Measurements from ENCODE around the gene DUSP10.

The DUSP10 gene

DNA sequence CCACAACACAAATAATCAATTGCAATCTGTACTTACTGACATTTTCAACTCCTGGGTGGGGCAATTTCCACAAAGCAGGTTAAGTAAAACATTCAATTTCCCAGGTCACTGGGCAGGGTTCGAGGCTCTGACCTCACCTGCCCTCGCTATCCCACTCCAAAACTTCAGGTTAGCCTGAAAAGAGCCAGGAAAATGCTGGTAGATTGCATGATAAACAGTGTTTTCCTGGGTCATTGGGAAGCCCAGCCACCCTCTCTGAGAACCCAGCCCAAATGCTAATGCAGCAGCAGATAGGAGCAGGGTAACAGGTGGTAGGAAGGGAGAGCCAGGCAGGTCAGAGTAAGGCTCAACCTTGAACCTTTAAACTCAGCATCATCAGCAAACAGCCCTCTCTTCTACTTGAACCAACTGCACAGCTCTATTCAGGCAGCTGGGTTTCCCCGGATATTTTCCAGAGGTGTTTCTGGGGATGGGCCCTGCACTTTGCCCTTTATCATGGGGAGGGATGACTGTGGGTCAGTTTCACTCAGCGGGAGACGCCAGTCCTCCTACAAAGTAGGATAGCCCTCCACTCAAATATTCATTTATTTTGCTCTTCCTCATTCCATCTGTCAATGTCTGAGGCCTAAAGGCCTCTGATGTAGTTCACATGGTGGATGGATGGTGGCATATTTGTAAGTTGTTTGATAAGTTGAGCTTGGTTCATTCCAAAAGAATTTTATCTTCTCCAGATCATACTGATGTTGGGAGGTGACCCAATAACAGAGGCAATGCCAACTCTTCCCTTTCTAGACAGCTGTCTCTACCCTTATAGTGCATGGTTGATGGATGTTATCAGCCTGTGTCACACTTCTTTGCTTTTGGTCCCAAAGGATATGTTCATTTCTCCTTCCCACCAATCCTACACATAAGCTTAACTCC is 65.7 kb downstream of the DUSP10 start:
- no peak overlapping the region for H3K4me3 ChIP-seq (IDR thresholded peaks at IDR 0.05; ENCODE audit: insufficient read depth, low read depth, low read length)
- TF ChIP-seq, protein P1, sequence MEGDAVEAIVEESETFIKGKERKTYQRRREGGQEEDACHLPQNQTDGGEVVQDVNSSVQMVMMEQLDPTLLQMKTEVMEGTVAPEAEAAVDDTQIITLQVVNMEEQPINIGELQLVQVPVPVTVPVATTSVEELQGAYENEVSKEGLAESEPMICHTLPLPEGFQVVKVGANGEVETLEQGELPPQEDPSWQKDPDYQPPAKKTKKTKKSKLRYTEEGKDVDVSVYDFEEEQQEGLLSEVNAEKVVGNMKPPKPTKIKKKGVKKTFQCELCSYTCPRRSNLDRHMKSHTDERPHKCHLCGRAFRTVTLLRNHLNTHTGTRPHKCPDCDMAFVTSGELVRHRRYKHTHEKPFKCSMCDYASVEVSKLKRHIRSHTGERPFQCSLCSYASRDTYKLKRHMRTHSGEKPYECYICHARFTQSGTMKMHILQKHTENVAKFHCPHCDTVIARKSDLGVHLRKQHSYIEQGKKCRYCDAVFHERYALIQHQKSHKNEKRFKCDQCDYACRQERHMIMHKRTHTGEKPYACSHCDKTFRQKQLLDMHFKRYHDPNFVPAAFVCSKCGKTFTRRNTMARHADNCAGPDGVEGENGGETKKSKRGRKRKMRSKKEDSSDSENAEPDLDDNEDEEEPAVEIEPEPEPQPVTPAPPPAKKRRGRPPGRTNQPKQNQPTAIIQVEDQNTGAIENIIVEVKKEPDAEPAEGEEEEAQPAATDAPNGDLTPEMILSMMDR (conservative IDR thresholded peaks at IDR 0.05; ENCODE audit: low read depth, low read length), result no peak
- H3K36me3 ChIP-seq (ENCODE audit: insufficient read depth), result no peaks in the 10 kb centered on the region
- H2AFZ ChIP-seq (ENCODE audit: low read depth), result no peak overlapping the region
- no peak overlapping the region for H3K4me2 ChIP-seq
- H3K9ac ChIP-seq, result no peak overlapping the region
- no peaks in the 10 kb centered on the region for H3K27me3 ChIP-seq (ENCODE audit: insufficient read depth, low read depth)
- H4K20me1 ChIP-seq (ENCODE audit: insufficient read depth), result no peaks in the 10 kb centered on the region
- no peaks in the 10 kb centered on the region for H3K4me1 ChIP-seq (ENCODE audit: low read depth, poor library complexity, severe bottlenecking)
- H3K79me2 ChIP-seq (ENCODE audit: insufficient read depth, low read depth), result no peaks in the 10 kb centered on the region
- H3K27ac ChIP-seq, result no peak overlapping the region

DNA sequence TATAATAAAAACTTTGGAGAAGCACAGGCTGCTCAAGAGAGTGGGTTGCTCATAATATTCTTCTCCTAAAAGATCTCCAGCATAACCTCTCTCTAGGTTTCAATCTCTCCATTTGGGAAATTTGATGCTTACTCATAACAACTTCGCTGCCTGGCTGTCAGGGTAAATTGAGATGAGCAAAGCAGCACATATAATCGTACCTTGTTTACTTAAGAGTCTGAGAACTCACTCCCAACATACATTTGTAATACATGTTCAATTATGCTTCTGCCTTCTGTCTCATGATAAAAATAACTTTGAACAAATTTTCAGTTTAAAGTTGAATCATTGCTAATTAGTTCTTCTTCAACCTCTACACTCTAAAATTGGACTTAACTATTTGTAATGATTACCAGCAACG is 68.9 kb downstream of the DUSP10 start:
- TF ChIP-seq, protein P1 (conservative IDR thresholded peaks at IDR 0.05; ENCODE audit: low read depth, low read length), result no peak
- no peaks in the 10 kb centered on the region for H4K20me1 ChIP-seq (ENCODE audit: insufficient read depth)
- no peak overlapping the region for H3K9ac ChIP-seq
- no peaks in the 10 kb centered on the region for H3K4me1 ChIP-seq (ENCODE audit: low read depth, poor library complexity, severe bottlenecking)
- no peak overlapping the region for H2AFZ ChIP-seq (ENCODE audit: low read depth)
- no peaks in the 10 kb centered on the region for H3K36me3 ChIP-seq (ENCODE audit: insufficient read depth)
- H3K27ac ChIP-seq, result no peak overlapping the region
- H3K27me3 ChIP-seq (ENCODE audit: insufficient read depth, low read depth), result no peaks in the 10 kb centered on the region
- no peaks in the 10 kb centered on the region for H3K79me2 ChIP-seq (ENCODE audit: insufficient read depth, low read depth)
- H3K4me3 ChIP-seq (IDR thresholded peaks at IDR 0.05; ENCODE audit: insufficient read depth, low read depth, low read length), result no peak overlapping the region
- H3K4me2 ChIP-seq, result no peak overlapping the region

DNA sequence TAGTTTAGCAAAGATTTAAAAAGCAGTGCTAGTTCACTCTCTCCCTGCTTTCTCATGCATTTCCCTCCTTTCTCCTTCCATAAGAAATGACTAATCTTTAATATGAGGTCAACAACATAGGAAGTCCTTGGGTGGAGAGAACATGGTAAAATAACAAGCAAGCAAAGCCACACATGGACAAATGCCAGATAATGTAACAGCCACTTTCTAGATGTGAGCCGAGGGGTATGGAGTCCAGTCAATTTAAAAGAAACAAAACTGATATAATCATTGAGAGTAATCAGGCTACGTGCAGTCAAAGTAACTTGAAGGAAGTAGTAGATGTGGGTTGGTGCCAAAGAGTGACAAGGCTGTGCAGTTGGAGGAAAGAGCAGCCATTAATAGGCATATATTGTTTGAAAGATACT is 69.6 kb downstream of the DUSP10 start:
- Histone ChIP-seq H3K9ac (no peak overlapping the region), H4K20me1 (ENCODE audit: insufficient read depth) (no peaks in the 10 kb centered on the region), H3K4me1 (ENCODE audit: low read depth, poor library complexity, severe bottlenecking) (no peaks in the 10 kb centered on the region), H3K4me2 (no peak overlapping the region), H3K79me2 (ENCODE audit: insufficient read depth, low read depth) (no peaks in the 10 kb centered on the region), H3K4me3 (IDR thresholded peaks at IDR 0.05; ENCODE audit: insufficient read depth, low read depth, low read length) (no peak overlapping the region), H3K27ac (no peak overlapping the region), H3K27me3 (ENCODE audit: insufficient read depth, low read depth) (no peaks in the 10 kb centered on the region), H3K36me3 (ENCODE audit: insufficient read depth) (no peaks in the 10 kb centered on the region), H2AFZ (ENCODE audit: low read depth) (no peak overlapping the region)
- TF ChIP-seq, protein P1 (conservative IDR thresholded peaks at IDR 0.05; ENCODE audit: low read depth, low read length), result no peak

DNA sequence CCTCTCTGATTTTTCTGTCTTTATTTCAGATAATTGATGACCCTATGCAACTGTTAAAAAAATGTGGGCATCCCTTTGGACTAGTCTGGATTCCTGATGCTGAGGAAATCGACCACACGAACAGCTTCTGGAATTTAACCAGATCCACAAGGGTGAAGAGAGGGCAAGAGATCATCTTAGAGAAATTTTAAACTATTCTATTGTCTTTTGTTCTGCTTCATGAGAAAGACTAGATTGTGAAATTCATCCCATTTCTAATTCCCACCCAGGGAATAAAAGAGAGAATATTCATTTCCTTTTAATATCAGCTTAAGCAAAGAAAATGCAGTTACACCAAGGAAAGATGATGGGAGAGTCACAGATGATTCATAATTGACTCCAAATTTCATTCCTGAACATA is 71.8 kb downstream of the DUSP10 start:
- Histone ChIP-seq H3K27ac (no peak overlapping the region), H3K79me2 (ENCODE audit: insufficient read depth, low read depth) (no peaks in the 10 kb centered on the region), H3K27me3 (ENCODE audit: insufficient read depth, low read depth) (no peaks in the 10 kb centered on the region), H4K20me1 (ENCODE audit: insufficient read depth) (no peaks in the 10 kb centered on the region), H3K4me1 (ENCODE audit: low read depth, poor library complexity, severe bottlenecking) (no peaks in the 10 kb centered on the region), H3K4me3 (IDR thresholded peaks at IDR 0.05; ENCODE audit: insufficient read depth, low read depth, low read length) (no peak overlapping the region), H3K9ac (no peak overlapping the region), H3K36me3 (ENCODE audit: insufficient read depth) (no peaks in the 10 kb centered on the region), H3K4me2 (no peak overlapping the region), H2AFZ (ENCODE audit: low read depth) (no peak overlapping the region)
- TF ChIP-seq, protein P1 (conservative IDR thresholded peaks at IDR 0.05; ENCODE audit: low read depth, low read length), result no peak
